Measurements from ENCODE around the gene BMP6. TPM values are rescaled to one million over a fixed set of nuclear protein-coding genes. Genes with fewer than 3 reads are reported as not detected.

Gene BMP6
- total and polyA plus RNA-seq, 2 experiments from 2014 or later = 0.84 to 2.8 TPM

DNA sequence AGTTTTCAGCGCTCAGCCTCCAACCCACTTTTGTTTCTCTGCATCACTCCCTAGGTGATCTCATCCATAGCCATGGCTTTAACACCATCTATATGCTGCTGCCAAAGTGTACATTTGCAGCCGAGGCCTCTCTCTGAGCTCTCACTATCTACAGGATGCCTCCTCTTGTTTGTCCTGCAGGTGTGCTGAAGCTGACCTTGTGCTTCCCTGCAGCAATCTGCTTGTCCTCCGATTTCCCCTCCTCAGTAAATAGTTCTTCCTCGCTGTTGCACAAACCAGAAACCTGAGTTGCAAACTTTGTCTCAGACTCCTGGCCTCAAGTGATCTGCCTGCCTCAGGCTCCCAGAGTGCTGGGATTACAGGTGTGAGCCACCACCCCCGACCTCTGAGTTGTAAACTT, 188.4 kb downstream of the BMP6 start:
- H2AFZ ChIP-seq = 0 out of 2 replicates have a peak overlapping the region, but pooled peaks have one; percentile 14
- no peak overlapping the region for H3K4me2 ChIP-seq
- TF ChIP-seq, protein P1, sequence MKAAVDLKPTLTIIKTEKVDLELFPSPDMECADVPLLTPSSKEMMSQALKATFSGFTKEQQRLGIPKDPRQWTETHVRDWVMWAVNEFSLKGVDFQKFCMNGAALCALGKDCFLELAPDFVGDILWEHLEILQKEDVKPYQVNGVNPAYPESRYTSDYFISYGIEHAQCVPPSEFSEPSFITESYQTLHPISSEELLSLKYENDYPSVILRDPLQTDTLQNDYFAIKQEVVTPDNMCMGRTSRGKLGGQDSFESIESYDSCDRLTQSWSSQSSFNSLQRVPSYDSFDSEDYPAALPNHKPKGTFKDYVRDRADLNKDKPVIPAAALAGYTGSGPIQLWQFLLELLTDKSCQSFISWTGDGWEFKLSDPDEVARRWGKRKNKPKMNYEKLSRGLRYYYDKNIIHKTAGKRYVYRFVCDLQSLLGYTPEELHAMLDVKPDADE (IDR thresholded peaks at IDR 0.05) = no peak
- TF ChIP-seq CREB1 (CRISPR knock-in tag; IDR thresholded peaks at IDR 0.05; ENCODE audit: low read depth) = no peak
- TF ChIP-seq, protein P2, sequence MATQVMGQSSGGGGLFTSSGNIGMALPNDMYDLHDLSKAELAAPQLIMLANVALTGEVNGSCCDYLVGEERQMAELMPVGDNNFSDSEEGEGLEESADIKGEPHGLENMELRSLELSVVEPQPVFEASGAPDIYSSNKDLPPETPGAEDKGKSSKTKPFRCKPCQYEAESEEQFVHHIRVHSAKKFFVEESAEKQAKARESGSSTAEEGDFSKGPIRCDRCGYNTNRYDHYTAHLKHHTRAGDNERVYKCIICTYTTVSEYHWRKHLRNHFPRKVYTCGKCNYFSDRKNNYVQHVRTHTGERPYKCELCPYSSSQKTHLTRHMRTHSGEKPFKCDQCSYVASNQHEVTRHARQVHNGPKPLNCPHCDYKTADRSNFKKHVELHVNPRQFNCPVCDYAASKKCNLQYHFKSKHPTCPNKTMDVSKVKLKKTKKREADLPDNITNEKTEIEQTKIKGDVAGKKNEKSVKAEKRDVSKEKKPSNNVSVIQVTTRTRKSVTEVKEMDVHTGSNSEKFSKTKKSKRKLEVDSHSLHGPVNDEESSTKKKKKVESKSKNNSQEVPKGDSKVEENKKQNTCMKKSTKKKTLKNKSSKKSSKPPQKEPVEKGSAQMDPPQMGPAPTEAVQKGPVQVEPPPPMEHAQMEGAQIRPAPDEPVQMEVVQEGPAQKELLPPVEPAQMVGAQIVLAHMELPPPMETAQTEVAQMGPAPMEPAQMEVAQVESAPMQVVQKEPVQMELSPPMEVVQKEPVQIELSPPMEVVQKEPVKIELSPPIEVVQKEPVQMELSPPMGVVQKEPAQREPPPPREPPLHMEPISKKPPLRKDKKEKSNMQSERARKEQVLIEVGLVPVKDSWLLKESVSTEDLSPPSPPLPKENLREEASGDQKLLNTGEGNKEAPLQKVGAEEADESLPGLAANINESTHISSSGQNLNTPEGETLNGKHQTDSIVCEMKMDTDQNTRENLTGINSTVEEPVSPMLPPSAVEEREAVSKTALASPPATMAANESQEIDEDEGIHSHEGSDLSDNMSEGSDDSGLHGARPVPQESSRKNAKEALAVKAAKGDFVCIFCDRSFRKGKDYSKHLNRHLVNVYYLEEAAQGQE (IDR thresholded peaks at IDR 0.05; ENCODE audit: unreplicated experiment) = no peak
- TF ChIP-seq ZNF331 (CRISPR knock-in tag; IDR thresholded peaks at IDR 0.05; ENCODE audit: low read depth) = no peak
- TF ChIP-seq STAT1 (IDR thresholded peaks at IDR 0.05; ENCODE audit: unreplicated experiment) = no peak
- TF ChIP-seq ZNF114 (CRISPR knock-in tag; IDR thresholded peaks at IDR 0.05) = no peak
- no peak for TF ChIP-seq POLR2AphosphoS5 (IDR thresholded peaks at IDR 0.05; ENCODE audit: low read depth)
- TF ChIP-seq, protein P3, sequence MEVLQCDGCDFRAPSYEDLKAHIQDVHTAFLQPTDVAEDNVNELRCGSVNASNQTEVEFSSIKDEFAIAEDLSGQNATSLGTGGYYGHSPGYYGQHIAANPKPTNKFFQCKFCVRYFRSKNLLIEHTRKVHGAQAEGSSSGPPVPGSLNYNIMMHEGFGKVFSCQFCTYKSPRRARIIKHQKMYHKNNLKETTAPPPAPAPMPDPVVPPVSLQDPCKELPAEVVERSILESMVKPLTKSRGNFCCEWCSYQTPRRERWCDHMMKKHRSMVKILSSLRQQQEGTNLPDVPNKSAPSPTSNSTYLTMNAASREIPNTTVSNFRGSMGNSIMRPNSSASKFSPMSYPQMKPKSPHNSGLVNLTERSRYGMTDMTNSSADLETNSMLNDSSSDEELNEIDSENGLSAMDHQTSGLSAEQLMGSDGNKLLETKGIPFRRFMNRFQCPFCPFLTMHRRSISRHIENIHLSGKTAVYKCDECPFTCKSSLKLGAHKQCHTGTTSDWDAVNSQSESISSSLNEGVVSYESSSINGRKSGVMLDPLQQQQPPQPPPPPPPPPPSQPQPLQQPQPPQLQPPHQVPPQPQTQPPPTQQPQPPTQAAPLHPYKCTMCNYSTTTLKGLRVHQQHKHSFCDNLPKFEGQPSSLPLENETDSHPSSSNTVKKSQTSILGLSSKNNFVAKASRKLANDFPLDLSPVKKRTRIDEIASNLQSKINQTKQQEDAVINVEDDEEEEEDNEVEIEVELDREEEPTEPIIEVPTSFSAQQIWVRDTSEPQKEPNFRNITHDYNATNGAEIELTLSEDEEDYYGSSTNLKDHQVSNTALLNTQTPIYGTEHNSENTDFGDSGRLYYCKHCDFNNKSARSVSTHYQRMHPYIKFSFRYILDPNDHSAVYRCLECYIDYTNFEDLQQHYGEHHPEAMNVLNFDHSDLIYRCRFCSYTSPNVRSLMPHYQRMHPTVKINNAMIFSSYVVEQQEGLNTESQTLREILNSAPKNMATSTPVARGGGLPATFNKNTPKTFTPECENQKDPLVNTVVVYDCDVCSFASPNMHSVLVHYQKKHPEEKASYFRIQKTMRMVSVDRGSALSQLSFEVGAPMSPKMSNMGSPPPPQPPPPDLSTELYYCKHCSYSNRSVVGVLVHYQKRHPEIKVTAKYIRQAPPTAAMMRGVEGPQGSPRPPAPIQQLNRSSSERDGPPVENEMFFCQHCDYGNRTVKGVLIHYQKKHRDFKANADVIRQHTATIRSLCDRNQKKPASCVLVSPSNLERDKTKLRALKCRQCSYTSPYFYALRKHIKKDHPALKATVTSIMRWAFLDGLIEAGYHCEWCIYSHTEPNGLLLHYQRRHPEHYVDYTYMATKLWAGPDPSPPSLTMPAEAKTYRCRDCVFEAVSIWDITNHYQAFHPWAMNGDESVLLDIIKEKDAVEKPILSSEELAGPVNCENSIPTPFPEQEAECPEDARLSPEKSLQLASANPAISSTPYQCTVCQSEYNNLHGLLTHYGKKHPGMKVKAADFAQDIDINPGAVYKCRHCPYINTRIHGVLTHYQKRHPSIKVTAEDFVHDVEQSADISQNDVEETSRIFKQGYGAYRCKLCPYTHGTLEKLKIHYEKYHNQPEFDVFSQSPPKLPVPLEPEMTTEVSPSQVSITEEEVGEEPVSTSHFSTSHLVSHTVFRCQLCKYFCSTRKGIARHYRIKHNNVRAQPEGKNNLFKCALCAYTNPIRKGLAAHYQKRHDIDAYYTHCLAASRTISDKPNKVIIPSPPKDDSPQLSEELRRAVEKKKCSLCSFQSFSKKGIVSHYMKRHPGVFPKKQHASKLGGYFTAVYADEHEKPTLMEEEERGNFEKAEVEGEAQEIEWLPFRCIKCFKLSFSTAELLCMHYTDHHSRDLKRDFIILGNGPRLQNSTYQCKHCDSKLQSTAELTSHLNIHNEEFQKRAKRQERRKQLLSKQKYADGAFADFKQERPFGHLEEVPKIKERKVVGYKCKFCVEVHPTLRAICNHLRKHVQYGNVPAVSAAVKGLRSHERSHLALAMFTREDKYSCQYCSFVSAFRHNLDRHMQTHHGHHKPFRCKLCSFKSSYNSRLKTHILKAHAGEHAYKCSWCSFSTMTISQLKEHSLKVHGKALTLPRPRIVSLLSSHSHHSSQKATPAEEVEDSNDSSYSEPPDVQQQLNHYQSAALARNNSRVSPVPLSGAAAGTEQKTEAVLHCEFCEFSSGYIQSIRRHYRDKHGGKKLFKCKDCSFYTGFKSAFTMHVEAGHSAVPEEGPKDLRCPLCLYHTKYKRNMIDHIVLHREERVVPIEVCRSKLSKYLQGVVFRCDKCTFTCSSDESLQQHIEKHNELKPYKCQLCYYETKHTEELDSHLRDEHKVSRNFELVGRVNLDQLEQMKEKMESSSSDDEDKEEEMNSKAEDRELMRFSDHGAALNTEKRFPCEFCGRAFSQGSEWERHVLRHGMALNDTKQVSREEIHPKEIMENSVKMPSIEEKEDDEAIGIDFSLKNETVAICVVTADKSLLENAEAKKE (CRISPR knock-in tag; IDR thresholded peaks at IDR 0.05) = no peak
- no peak for TF ChIP-seq NANOG (IDR thresholded peaks at IDR 0.05; ENCODE audit: borderline replicate concordance)
- no peak for TF ChIP-seq EZH2phosphoT487 (IDR thresholded peaks at IDR 0.05; ENCODE audit: unreplicated experiment)
- TF ChIP-seq, protein P4, sequence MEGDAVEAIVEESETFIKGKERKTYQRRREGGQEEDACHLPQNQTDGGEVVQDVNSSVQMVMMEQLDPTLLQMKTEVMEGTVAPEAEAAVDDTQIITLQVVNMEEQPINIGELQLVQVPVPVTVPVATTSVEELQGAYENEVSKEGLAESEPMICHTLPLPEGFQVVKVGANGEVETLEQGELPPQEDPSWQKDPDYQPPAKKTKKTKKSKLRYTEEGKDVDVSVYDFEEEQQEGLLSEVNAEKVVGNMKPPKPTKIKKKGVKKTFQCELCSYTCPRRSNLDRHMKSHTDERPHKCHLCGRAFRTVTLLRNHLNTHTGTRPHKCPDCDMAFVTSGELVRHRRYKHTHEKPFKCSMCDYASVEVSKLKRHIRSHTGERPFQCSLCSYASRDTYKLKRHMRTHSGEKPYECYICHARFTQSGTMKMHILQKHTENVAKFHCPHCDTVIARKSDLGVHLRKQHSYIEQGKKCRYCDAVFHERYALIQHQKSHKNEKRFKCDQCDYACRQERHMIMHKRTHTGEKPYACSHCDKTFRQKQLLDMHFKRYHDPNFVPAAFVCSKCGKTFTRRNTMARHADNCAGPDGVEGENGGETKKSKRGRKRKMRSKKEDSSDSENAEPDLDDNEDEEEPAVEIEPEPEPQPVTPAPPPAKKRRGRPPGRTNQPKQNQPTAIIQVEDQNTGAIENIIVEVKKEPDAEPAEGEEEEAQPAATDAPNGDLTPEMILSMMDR (conservative IDR thresholded peaks at IDR 0.05; ENCODE audit: low read depth in 2 of 2) = no peak
- TF ChIP-seq EZH2 (IDR thresholded peaks at IDR 0.05; ENCODE audit: low read depth, unreplicated experiment) = no peak
- H3K9me2 ChIP-seq (ENCODE audit: insufficient read depth) = 0 out of 2 replicates have a peak, but pooled peaks cover 1% of the 10 kb centered on the region
- Mint-ChIP-seq H3K27ac (no peak overlapping the region), H3K4me3 (no peak overlapping the region), H3K9me3 (no peaks in the 10 kb centered on the region), H3K27me3 (ENCODE audit: insufficient read depth, low read depth, poor library complexity) (no peaks in the 10 kb centered on the region), H3K4me1 (peaks cover 4% of the 10 kb centered on the region; the same call in 2 of the 3 replicates), H3K36me3 (ENCODE audit: low read depth) (no peaks in the 10 kb centered on the region)
- H3F3A ChIP-seq (replicated peaks; ENCODE audit: low read depth) = peaks cover 7% of the 10 kb centered on the region; the same call in 1 of the 2 replicates
- H3K27ac ChIP-seq (ENCODE audit: low read depth) = no peak overlapping the region
- H3K4me3 ChIP-seq = no peak overlapping the region
- H3K79me2 ChIP-seq (replicated peaks; ENCODE audit: insufficient read depth) = peaks cover 4% of the 10 kb centered on the region
- H3K4me1 ChIP-seq (ENCODE audit: insufficient read depth) = peaks cover 5% of the 10 kb centered on the region; the same call in 1 of the 2 replicates
- DNase-seq (ENCODE audit: low spot score) (no peak), ATAC-seq (no peak)
- H3K27me3 ChIP-seq (ENCODE audit: insufficient read depth) = peaks cover 9% of the 10 kb centered on the region; the same call in 1 of the 2 replicates
- H3K36me3 ChIP-seq (ENCODE audit: insufficient read depth) = no peaks in the 10 kb centered on the region
- H4K20me1 ChIP-seq (replicated peaks; ENCODE audit: insufficient read depth) = 0 out of 2 replicates have a peak, but pooled peaks cover under 1% of the 10 kb centered on the region
